ENCODE data around the gene PATL2.
"Not testable (repeated sequence)": the region's sequence is repeated elsewhere in the genome, so short reads cannot be mapped to it uniquely, and the experiment has no call there.

DNA sequence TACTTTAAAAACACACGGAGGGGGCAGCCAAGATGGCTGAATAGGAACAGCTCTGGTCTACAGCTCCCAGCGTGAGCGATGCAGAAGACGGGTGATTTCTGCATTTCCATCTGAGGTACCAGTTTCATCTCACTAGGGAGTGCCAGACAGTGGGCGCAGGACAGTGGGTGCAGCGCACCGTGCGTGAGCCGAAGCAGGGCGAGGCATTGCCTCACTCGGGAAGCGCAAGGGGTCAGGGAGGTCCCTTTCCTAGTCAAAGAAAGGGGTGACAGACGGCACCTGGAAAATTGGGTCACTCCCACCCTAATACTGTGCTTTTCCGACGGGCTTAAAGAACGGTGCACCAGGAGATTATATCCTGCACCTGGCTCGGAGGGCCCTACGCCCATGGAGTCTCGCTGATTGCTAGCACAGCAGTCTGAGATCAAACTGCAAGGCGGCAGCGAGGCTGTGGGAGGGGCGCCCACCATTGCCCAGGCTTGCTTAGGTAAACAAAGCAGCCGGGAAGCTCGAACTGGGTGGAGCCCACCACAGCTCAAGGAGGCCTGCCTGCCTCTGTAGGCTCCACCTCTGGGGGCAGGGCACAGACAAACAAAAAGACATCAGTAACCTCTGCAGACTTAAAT lies 28.2 kb upstream of the PATL2 start:
- not testable (repeated sequence) for TF ChIP-seq POLR2A (IDR thresholded peaks at IDR 0.05); POLR2AphosphoS5 (IDR thresholded peaks at IDR 0.05); EP300 (IDR thresholded peaks at IDR 0.05; ENCODE audit: low read depth)
- TF ChIP-seq, protein P1, sequence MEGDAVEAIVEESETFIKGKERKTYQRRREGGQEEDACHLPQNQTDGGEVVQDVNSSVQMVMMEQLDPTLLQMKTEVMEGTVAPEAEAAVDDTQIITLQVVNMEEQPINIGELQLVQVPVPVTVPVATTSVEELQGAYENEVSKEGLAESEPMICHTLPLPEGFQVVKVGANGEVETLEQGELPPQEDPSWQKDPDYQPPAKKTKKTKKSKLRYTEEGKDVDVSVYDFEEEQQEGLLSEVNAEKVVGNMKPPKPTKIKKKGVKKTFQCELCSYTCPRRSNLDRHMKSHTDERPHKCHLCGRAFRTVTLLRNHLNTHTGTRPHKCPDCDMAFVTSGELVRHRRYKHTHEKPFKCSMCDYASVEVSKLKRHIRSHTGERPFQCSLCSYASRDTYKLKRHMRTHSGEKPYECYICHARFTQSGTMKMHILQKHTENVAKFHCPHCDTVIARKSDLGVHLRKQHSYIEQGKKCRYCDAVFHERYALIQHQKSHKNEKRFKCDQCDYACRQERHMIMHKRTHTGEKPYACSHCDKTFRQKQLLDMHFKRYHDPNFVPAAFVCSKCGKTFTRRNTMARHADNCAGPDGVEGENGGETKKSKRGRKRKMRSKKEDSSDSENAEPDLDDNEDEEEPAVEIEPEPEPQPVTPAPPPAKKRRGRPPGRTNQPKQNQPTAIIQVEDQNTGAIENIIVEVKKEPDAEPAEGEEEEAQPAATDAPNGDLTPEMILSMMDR (IDR thresholded peaks at IDR 0.05) = not testable (repeated sequence)
